Muscle layer of duodenum (tissue), 2 donors: Measurements from ENCODE around the gene KCNT1.

Source experiments
- H3K27ac ChIP-seq: one replicate; pipeline ENCODE4 v1.7.0; 2013; ENCODE audit warnings: mild to moderate bottlenecking, low read length
- H3K27me3 ChIP-seq: one replicate; pipeline ENCODE4 v1.7.0; 2013; ENCODE audit warnings: low read depth, mild to moderate bottlenecking, control low read depth, low read length
- H3K36me3 ChIP-seq, 2 donors: one replicate each; pipeline ENCODE4 v1.7.0; 2013; ENCODE audit warnings: low read length in 2 of 2, control low read depth in 1 of 2, mild to moderate bottlenecking in 1 of 2; ENCODE audit not compliant: insufficient read depth in 2 of 2, control insufficient read depth in 1 of 2
- H3K4me1 ChIP-seq, 2 donors: one replicate each; pipeline ENCODE4 v1.7.0; 2013; ENCODE audit warnings: low read length in 2 of 2, mild to moderate bottlenecking in 2 of 2, control low read depth in 1 of 2, moderate library complexity in 1 of 2; ENCODE audit not compliant: insufficient read depth in 2 of 2, control insufficient read depth in 1 of 2
- H3K4me3 ChIP-seq, 2 donors: one replicate each; pipeline ENCODE4 v1.7.0; 2013; ENCODE audit warnings: low read length in 2 of 2, low read depth in 1 of 2, mild to moderate bottlenecking in 1 of 2
- H3K9me3 ChIP-seq, 2 donors: one replicate each; pipeline ENCODE4 v1.7.0; 2013; ENCODE audit warnings: low read length in 2 of 2, control low read depth in 1 of 2, mild to moderate bottlenecking in 1 of 2; ENCODE audit not compliant: control insufficient read depth in 1 of 2
- donor health status: healthy.

The KCNT1 gene

DNA sequence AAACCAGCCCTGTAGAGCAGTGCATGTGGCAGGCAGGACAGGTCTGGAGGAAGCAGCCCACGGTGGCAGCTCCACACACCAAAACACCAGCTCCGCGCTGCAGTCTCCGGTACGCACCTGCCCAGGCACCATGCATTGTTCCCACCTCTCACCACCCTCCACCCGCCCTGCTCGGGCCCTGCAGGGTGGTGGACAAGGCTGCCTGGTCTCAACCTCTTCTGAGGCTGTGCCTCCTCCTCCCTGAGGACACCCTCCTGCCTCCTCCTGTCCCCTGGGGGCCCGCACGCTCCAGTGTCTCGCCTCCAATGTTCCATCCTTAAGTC, 96.2 kb downstream of the KCNT1 start:
- H3K27me3 ChIP-seq: no peaks in the 10 kb centered on the region
- H3K27ac ChIP-seq: no peak overlapping the region
- H3K4me1 ChIP-seq: no peaks in the 10 kb centered on the region
- H3K9me3 ChIP-seq: no peaks in the 10 kb centered on the region
- H3K4me3 ChIP-seq: no peak overlapping the region
- no peaks in the 10 kb centered on the region for H3K36me3 ChIP-seq

DNA sequence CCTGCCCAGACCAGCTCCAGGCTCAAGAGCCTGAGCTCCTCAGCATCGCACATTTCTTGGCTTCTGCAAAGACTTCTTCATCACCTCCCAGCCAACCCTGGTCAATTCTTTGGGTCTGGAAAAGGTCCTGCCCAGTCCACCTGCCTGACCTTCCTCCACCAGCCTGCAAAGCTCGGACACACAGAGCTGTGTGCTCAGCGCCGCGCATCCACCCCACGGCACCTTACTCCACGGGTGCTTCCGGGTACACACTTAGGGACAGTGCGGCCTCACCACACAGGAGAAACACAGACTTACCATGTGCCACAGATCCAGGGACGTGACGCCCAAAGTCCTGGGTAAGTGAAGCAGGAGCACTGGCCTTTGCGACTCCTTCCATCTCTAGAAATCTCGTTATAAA, 97.3 kb downstream of the KCNT1 start:
- H3K27ac ChIP-seq: no peak overlapping the region

DNA sequence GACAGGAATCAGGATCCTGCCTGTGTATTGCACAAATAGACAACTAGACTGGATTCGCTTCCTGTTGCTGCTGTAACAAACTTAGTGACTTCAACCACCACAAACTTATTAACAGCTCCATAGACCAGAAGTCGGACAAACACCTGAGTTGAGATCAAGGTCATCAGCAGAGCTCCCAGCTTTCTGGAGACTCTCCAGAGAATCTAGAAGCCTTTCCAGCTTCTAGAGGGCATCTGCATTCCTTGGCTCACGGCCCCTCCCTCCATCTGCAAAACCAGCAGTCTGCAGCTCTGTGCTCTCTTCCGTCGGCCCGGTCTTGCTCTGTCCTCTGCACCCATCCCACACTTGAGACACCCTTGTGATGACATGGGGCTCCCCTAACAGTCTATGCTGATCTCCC, 99.1 kb downstream of the KCNT1 start:
- Histone ChIP-seq H3K4me1 (no peaks in the 10 kb centered on the region), H3K4me3 (no peak overlapping the region), H3K36me3 (no peaks in the 10 kb centered on the region), H3K27me3 (no peaks in the 10 kb centered on the region), H3K27ac (no peak overlapping the region), H3K9me3 (no peaks in the 10 kb centered on the region)

More for the DNA sequence above, 97.3 kb downstream of the KCNT1 start:
- no peaks in the 10 kb centered on the region for H3K36me3 ChIP-seq
- H3K4me1 ChIP-seq: no peaks in the 10 kb centered on the region
- no peaks in the 10 kb centered on the region for H3K27me3 ChIP-seq
- H3K4me3 ChIP-seq: no peak overlapping the region
- no peaks in the 10 kb centered on the region for H3K9me3 ChIP-seq

GRCh38 chr9:135802876-135803419, 101.0 kb downstream of the KCNT1 start:
- no peaks in the 10 kb centered on the region for H3K27me3 ChIP-seq
- no peaks in the 10 kb centered on the region for H3K4me1 ChIP-seq
- no peaks in the 10 kb centered on the region for H3K36me3 ChIP-seq

DNA sequence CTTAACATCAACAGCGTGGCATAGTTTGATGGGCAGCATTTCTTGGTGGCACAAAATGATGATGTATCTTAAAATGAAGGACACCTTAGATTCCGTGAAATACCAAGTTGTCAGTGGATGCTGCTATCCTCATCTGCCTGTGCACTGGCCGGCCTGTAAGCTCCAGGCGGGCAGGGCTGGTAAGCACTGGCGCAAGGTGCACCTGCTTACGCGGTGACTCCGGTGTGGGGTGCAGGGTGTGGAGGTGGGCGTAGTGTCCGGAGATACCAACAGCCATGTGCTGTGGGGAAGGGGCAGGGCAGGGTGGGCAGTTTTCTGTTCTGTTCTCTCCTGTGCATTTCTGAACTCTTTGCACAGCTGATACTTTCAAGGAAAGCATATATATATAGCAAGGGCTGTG, 101.5 kb downstream of the KCNT1 start:
- H3K36me3 ChIP-seq: no peaks in the 10 kb centered on the region
- H3K27me3 ChIP-seq: no peaks in the 10 kb centered on the region
- H3K4me1 ChIP-seq: no peaks in the 10 kb centered on the region
- H3K27ac ChIP-seq: no peak overlapping the region
- no peak overlapping the region for H3K4me3 ChIP-seq
- no peaks in the 10 kb centered on the region for H3K9me3 ChIP-seq

More at GRCh38 chr9:135802876-135803419, 101.0 kb downstream of the KCNT1 start:
- H3K9me3 ChIP-seq: no peaks in the 10 kb centered on the region
- H3K4me3 ChIP-seq: no peak overlapping the region
- H3K27ac ChIP-seq: no peak overlapping the region

DNA sequence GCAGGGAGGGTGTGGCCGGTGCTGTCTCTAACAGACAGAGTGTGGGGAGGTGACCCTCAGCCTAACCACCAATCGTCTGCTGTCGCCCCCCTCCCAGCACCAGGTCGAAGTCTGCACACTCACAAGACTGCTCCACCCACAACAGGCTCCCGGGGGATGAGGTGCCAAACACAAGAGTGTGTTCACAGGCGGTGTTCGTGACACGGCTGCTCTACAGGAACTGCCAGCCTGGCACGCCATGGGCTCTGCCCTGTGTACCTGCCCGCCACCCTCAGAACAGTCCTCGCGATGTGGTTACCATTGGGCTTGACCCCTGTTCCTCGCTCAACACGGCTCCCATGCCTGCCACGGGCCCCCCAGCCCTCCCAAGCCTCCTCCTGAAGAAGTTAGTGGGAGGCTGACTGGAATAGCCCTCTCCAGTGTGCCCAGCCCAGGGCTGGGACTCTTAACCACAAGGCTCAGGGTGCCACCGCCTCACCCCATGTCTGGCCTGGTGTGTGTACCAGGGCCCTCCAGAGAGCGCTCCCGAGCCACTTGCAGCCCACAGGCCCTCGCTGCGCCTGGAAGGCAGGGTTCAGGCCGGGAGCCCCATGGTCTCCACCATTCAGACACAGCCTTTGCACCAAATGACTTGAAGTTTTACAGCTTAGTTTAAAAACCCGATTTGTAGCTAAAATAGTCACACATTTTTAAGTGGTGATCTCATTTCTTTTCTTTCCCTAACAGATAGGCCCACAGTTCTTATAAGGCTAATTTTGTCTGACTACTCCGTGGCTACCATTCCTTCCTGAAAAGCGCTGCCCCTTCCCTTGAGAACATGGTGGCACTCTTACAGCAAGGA, 102.8 kb downstream of the KCNT1 start:
- H3K9me3 ChIP-seq: no peaks in the 10 kb centered on the region
- H3K4me3 ChIP-seq: no peak overlapping the region
- H3K27ac ChIP-seq: no peak overlapping the region
- no peaks in the 10 kb centered on the region for H3K27me3 ChIP-seq
- H3K36me3 ChIP-seq: peaks cover 2 to 8% of the 10 kb centered on the region in 2 donors
- no peaks in the 10 kb centered on the region for H3K4me1 ChIP-seq

- H3K9me3 ChIP-seq: no peaks in the 10 kb centered on the region
- no peaks in the 10 kb centered on the region for H3K27me3 ChIP-seq
- no peak overlapping the region for H3K27ac ChIP-seq
- H3K36me3 ChIP-seq: peaks cover 7 to 15% of the 10 kb centered on the region in 2 donors
- H3K4me1 ChIP-seq: no peaks in the 10 kb centered on the region
- H3K4me3 ChIP-seq: no peak overlapping the region
Measured at GRCh38 chr9:135805422-135806022, 103.5 kb downstream of the KCNT1 start.

DNA sequence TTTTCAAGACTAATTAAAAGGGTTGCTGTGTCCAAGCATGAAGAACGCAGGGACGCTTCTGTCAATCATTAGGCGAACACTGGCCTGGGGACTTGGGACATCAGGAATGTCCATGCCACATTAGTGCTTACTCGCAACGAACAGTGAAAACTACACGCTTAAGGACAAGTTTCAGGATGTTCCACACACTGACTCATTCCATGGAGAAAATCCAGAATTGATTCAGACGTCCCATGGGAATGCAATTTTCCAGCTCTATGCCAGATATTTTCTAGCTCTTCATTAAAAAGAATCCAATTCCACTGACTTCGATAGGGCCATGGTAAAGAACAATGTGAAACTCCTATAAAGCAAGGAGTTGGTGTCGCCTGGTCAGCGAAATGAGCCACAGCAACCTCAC, 107.2 kb downstream of the KCNT1 start:
- H3K9me3 ChIP-seq: no peaks in the 10 kb centered on the region
- H3K27me3 ChIP-seq: no peaks in the 10 kb centered on the region
- H3K4me1 ChIP-seq: no peaks in the 10 kb centered on the region
- no peak overlapping the region for H3K4me3 ChIP-seq
- peaks cover 20 to 43% of the 10 kb centered on the region in 2 donors for H3K36me3 ChIP-seq
- H3K27ac ChIP-seq: no peak overlapping the region

GRCh38 chr9:135810806-135811575, 109.0 kb downstream of the KCNT1 start:
- no peak overlapping the region for H3K27ac ChIP-seq
- no peaks in the 10 kb centered on the region for H3K9me3 ChIP-seq
- H3K4me1 ChIP-seq: no peaks in the 10 kb centered on the region
- H3K27me3 ChIP-seq: no peaks in the 10 kb centered on the region
- H3K4me3 ChIP-seq: no peak overlapping the region
- peaks cover 32 to 60% of the 10 kb centered on the region in 2 donors for H3K36me3 ChIP-seq

GRCh38 chr9:135811801-135812200, 109.8 kb downstream of the KCNT1 start:
- Histone ChIP-seq H3K36me3 (peaks cover 40 to 68% of the 10 kb centered on the region in 2 donors), H3K4me1 (no peaks in the 10 kb centered on the region), H3K27me3 (no peaks in the 10 kb centered on the region), H3K9me3 (no peaks in the 10 kb centered on the region), H3K4me3 (no peak overlapping the region), H3K27ac (no peak overlapping the region)

DNA sequence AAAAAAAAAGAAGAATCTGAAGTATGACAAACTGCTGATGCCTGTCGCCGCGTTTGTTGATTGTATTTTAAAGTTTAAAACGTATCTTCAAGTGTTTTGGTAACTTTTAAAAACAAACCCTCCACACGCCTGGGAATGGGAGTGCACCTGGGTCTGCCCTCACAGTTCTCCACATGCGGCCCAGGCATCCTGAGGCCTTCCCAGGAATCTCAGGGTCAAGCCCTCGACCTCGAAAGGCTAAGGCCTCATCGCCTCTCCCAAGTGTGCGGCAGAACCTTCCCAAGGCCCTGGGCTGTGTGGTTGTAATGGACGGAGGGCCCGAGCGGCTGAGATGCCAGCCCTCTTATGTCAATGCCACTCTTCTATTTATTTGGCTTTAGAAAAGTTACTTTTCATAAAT, 111.0 kb downstream of the KCNT1 start:
- Histone ChIP-seq H3K27me3 (no peaks in the 10 kb centered on the region), H3K27ac (no peak overlapping the region), H3K4me1 (no peaks in the 10 kb centered on the region), H3K4me3 (no peak overlapping the region), H3K9me3 (no peaks in the 10 kb centered on the region), H3K36me3 (peaks cover 45 to 80% of the 10 kb centered on the region in 2 donors)
